SK-N-MC (cell line): ENCODE measurements around the gene ASTN2.

ENCODE experiments used
- EZH2 ChIP-seq: fragments of 200-600 bp; sonication (generic); IDR thresholded peaks from one replicate; pipeline ENCODE4 v1.6.1; 2017; ENCODE audit warnings: antibody characterized with exemption
- FOXP2 ChIP-seq: optimal IDR thresholded peaks from 2 replicates; pipeline ENCODE3; 2011; ENCODE audit warnings: mild to moderate bottlenecking, moderate library complexity; ENCODE audit not compliant: insufficient read depth; ENCODE audit errors: extremely low read length, control extremely low read depth
- POLR2AphosphoS5 ChIP-seq: IDR thresholded peaks from 2 replicates; pipeline ENCODE4 v1.6.1; 2012; ENCODE audit warnings: mild to moderate bottlenecking, low read depth, low read length, borderline replicate concordance

DNA sequence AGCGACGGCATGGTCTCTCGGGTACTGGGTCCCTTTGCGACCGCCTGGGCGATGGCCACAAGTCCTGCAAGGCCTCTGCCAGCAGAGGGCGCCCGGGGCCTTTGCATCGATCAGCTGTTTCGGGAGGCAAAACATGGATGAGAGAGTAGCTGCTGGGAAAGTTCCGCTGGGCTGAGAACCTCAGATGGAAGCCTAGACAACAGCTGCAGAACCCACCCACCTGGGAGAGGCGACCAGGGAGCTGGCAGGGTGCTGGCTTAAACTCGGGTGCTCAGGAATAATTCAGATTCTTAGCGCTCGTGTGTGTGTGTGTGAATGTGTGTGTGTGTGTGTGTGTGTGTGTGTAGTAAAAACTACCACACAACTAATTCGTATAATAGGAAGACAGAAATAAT lies 677.7 kb downstream of the ASTN2 start:
- no peak for TF ChIP-seq EZH2
- TF ChIP-seq POLR2AphosphoS5 = no peak
- no peak for TF ChIP-seq FOXP2
